ENCODE measurements around the gene MAGEE1.

The MAGEE1 gene
- total RNA-seq, result 4.5 to 17.0 (median 11.6) reads per million in 4 experiments

DNA sequence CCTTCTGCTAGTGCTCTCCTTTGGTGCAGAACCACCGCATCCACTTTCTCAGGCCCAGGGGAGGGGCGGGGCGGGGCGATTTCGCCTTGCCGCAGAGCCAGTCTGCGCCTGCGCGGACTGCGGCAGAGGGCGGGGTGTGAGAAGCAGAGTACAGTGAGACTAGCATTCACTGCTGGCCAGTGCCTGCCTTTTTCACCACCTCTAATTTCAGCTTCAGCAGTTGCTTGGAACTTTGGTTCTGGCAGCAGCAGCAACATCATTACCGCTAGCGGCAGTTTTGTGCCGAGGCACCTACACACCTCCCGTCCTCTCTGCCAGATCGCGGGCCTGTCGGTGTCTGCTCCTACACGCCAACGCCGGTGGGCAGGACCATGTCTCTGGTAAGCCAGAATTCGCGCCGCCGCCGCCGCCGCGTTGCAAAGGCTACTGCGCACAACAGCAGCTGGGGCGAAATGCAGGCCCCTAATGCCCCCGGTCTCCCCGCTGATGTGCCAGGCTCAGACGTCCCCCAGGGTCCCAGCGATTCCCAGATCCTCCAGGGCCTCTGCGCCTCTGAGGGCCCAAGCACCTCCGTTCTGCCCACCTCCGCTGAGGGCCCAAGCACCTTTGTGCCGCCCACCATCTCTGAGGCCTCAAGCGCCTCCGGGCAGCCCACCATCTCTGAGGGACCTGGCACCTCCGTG lies at the start of gene MAGEE1:
Gene MAGEE1 (plus strand): TSS at position 151 of the 683 bp plus-strand sequence. CDS start 221 bp downstream, at position 372.
- DNase-seq, result peak; percentile 71

DNA sequence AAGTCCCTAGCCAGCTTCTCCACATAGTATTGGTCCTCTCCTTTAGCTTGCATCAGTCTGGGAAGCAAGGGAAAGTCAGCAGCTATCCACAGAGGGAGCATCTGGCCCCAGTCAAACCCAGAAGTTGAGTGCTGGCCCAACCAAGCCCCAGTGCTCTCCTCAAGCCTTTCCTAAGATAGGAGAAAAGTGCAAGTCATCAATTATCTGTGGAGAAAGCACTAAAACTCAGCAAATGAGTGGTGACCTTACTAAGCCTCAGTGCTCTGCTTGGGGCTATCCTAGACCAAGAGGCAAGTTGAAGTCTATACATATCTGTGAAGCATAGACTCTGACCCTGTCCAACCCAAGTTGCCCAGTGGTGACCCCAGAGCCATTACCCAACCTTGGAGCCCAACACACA lies 28.5 kb upstream of the MAGEE1 start:
- DNase-seq, result no peak

GRCh38 chrX:76407795-76408194 lies 19.7 kb upstream of the MAGEE1 start:
- no peak for DNase-seq

- no peak for DNase-seq
Measured at GRCh38 chrX:76420237-76420636, 7.3 kb upstream of the MAGEE1 start.

GRCh38 chrX:76428243-76429130 lies 977 bp downstream of the MAGEE1 start:
- peak; percentile 41 for DNase-seq

DNA sequence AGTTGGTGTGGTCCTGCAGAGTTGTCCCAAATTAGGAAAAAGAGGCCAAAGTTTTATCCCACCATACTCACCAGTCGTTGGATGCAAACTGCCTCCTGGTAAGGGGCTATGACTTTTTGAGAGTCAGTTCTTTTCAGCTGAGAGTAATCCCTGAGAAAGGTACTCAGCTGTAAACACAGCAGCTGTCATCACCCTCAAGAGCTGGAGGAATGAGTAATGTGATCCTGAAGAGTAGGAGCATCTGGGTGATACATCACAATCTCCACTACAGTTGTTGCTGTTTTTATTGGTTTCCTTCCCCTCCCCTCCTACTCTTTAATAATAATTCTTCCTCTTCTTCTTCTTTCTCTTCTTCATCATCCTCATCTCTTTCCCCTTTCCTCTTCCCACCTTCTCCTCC lies 5.7 kb downstream of the MAGEE1 start:
- DNase-seq, result no peak

DNA sequence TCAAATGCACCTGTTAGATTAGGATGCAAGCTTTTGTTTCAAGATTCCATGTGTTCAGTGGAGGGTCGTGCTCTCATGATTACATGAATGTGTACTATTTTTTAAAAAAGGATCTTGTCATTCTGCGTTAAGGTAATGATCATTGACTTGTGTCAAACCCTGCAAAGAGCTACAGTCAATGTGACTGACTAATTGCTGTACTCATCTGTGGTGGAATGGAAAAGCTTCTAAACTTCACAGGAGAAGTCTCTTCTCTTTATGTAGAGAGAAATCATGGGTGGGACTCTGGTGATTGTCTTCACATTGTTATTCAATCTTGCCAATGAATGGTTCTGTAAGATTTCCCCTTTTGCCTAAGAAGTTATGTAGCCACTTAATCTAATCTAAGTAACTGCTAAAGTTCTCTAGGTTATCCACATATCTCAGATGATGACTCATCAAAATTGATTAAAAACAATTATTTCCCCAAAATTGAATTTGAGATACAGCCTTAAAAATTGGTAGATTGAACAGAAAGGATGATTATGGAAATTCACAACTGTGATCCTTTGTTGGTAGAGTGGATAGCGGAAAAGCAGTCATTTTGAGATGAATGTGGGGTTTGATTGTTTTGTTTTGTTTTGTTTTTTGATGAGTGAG lies 6.7 kb downstream of the MAGEE1 start:
- DNase-seq, result no peak

- DNase-seq, result no peak
Measured at GRCh38 chrX:76439188-76439587, 11.7 kb downstream of the MAGEE1 start.

DNA sequence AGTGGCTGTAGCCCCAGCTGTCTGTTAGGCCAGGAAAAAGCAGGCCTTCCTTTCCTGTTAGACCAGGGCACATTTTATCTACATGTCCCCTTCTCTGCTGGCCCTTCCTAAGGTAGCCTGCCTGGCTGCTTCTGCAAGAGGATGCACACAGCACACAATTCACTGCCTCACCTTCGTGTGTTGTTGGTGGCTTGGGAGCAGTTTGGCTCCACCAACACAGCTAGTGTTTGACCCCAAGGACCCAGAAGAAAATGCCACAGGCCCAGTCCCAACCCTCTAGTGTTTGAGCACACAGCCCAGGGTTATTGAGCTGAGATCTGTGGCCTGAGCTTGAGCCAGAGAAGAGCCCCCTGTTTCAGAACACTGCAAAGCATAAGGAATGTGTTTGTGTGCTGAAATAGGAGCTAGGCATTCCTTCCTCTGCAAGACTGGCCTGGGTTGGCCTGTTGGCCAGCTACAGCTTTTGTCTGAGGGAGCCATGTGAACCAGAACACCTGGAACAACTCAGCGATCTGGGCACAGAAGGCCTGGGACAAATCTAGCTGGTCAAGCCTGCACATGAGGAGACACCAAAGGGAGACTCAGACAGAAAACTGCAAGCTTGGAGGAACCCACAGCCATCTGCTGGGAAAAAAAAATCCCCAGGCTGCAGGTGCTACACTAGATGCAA lies 26.4 kb downstream of the MAGEE1 start:
- no peak for DNase-seq

DNA sequence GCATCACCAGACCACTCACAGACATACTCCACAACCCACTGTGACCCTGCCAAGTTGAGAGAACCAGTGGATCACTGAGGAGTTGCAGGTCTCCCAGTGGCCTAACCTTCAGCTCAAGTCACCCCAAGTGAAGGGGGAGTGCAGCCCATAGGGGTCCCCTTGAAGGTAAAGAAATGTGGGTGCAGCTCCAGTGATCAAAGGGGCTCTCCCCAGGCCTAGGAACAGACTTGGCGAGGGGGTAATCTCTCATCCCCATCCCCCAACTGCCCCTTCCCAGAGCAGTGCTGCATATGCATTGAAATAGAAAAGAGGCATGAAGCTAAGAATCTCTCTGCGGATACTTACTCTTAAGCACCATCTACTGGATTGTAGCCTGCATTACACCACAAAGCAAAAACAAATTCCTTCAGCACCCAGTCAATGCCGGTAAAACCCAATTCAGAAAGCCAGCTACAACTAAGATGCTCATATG lies 27.0 kb downstream of the MAGEE1 start:
- no peak for DNase-seq

GRCh38 chrX:76477353-76477752 lies 49.8 kb downstream of the MAGEE1 start:
- DNase-seq, result no peak

Measured in effector CD8-positive, alpha-beta T cell (primary cell).